ENCODE results near the gene MTIF3.
"Not testable (repeated sequence)": the region's sequence is repeated elsewhere in the genome, so short reads cannot be mapped to it uniquely, and the experiment has no call there.

Gene MTIF3

DNA sequence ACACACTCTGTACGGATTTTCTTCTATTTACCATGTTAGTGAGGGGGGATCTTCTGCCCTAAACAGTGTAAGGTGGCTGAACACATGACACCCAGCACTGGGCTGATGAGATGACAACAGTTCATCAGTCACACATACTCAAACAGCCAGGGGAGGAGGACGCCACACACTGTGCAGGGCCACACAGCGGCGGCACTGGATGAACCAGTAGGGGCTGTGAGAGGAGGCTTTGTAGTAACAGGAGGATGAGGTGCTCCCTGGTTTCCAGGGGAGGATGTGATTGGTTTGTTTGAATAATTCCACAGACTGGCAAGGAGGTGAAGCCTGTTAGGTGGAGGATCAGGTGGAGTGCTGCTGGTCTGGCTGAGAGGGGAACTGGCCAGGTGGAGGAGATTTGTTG, 42.3 kb downstream of the MTIF3 start:
- FAIRE-seq: no peak

DNA sequence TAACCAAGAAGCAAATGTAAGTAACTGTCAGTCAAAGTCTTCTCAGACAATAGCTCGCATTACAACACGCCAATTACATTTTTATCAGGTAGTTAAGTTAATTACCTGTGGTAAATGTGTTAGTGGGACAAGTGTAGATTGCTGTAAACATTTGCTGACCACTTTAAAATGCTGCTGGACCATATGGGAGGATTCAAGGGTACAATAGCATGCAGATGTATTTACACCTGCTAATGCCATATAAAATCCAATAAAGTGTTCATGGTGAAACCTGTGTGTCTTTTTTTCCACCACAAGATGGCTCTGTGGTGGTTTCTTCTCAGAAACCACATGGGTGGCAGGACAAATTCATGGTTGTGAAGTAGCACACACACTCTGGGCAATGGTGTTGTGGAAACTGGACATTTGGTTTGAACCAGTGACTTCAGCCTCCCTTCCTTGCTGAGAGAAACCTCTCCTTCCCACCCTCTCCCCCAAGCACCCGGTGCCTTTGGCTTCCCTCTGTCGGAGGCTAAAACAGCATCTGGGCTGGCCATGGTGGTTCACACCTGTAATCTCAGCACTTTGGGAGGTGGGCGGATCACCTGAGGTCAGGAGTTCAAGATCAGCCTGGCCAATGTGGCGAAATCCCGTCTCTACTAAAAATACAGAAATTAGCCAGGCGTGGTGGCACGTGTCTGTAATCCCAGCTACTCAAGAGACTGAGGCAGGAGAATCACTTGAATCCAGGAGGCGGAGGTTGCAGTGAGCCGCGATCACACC, 44.0 kb downstream of the MTIF3 start:
- peak; percentile 91 for FAIRE-seq

DNA sequence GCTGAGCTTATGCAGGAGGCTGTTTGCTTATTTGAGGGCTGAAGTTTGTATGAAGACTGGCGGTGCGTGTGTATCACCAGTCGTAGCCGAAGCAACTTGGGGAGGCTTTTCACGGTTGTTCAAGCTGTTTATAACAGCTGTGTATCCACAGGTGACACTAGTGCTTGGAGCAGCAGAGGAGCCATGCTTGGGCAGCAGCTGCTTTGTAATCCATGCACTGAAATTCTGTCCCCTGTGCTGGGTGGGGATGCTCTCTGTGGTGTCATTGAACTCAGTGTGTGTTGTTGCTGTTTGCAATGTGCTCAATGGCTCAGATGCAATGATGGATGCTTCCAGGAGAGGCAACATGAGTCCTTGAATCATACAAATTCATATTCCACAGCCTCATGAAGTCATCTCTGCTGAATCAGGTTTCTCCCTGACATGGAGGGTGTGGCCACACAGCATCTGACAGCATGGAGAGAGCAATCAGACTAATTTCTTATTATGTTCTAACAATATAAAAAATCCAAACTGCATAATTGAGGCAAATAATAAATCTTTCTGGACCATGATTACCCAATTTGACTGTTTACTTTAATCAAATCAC, 44.7 kb downstream of the MTIF3 start:
- no peak for FAIRE-seq

DNA sequence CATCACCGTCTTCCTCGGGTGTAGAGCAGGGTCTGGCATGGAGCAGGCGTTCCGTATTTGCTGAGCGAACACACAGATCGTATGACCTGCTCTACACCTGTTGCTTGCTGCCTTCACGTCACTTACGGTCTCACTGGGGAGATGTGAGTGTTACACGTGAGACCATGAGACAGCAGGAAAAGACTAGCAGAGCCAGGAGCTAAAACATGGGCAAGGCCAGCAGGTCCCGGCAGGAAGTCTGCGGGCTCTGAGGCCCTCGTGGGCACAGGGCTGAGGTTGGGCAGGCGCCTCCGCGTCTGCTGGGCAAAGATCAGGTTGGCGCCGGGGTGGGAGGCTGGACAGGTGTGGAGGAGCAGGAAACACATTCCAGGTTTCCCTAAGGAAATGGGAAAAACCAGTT, 45.7 kb downstream of the MTIF3 start:
- no peak for FAIRE-seq

DNA sequence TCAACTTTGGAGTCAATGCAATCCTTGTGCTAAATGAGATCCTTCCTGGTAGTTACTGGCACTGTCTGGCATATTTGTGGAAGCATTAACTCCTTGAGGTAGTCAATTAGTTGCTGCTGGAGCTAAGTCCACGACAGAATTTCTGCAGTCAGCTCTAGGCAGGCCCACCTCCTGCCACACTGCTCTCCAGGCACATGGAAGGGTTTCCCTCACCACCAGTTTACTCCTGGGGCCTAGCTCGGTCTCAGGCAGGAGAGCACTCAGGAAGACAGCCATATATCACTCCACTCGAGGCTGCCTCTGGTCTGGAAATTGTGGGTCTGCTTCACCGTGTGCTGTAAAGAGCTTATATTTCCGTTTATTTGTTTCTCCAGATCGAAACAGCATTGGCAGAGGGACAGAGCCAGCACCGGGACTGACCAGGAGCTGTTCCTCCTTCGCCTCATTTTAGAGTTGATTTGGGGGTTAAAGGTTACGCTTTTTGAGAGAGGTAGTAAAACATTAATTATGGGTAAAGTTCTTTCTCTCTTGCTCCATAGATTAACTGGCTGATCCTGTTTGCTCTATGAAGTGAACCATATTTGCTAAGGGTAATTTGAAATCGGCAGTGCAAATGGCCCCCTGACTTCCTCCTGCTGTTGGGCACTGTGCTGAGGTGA, 46.5 kb downstream of the MTIF3 start:
- peak; percentile 49 for FAIRE-seq

DNA sequence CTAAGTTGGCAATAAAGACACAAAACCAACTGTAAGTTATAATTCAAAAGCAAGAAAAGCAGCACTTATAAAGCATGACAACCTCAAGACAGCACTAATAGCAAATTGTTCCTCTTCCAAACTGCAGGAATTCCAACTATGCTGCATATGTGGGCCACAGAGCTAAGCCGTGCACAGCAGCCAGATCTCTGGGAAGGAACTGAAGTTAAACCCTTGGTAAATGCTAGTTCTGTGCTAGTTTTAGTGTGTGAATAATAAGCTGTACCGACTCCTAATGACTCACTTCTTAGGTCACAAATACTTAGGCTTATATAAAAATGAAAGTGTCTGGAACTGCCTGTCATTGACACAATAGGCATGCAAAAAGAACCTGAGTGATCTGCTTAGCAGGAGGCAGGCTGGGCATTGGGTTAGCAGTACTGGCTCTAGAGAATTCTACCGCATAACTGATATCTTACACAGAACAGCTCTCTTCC, 47.1 kb downstream of the MTIF3 start:
- FAIRE-seq: peak; percentile 24

DNA sequence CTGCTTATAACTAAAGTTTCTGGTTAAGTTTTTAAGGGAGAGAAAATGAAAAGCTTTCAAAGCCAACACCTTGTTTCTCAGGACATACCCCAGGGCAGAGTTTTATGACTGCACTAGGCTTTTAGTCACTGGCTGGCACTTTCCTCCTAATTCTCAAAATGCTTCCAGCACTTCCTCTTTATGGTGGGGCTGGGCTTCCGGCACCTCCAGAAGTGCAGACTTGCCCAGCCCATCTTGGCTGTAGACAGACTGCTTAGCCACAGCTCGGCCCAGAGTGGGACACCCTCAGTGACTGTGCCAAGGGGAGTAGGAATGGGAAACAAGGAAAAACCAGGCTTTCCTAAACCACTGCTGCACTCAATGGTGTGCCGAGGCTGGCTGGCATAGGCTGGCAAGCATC, 49.2 kb downstream of the MTIF3 start:
- FAIRE-seq: no peak

DNA sequence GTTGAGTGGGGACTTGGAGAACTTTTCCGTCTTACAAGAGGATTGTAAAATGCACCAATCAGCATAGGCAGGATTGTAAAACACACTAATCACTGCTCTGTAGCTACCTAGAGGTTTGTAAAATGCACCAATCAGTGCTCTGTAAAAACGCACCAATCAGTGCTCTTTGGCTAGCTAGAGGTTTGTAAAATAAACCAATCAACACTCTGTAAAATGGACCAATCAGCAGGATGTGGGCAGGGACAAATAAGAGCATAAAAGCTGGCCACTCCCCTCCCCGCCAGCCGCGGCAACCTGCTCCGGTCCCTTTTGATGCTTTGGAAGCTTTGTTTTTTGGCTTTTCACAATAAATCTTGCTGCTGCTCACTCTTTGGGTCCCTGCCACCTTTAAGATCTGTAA, 50.0 kb downstream of the MTIF3 start:
- not testable (repeated sequence) for FAIRE-seq

DNA sequence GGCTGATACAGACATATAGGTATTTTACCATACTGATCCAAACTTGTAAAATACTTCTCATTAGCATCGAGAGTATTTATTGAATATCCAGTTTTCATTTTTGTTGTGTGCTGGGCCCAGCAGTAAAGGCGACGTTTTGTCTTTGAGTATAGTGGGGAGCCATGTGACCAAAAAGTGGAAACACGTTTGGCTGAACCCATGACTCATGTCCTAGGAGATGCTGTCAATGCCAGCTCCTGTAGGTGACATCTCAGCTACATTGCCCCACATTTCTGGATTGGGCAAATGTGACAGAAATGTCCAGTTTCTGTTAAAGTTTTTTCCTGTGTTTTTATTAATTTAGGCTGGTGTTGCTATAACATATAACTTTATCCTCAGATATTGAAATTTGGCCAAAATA, 52.0 kb downstream of the MTIF3 start:
- no peak for FAIRE-seq

DNA sequence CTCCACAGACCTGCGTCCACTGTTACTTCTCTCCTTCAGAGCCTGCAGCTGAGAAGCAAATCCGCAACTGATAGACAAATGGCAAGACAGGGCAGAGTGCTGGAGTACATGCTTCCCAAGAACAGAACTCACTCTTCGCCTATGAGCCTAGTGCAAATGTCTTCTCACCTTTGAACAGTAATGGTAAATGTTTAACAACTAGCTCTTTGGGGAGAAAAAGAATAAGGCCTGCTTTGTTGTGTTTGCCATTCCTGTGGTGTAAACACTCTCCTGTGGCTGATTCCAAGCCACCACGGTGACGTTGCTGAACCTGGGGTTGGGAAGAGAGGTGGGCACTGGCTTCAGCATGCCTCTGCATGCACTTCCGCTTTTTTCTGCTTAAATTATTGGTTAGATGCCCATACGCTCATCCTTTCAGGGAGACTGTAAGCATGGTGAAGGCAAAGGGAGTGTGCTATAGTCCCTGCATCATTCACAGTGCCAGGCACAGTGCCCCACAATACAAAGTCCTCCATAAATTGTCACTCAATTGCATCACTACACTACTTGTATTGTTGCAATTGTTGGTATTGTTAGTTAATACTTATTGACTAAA, 54.0 kb downstream of the MTIF3 start:
- FAIRE-seq: no peak

DNA sequence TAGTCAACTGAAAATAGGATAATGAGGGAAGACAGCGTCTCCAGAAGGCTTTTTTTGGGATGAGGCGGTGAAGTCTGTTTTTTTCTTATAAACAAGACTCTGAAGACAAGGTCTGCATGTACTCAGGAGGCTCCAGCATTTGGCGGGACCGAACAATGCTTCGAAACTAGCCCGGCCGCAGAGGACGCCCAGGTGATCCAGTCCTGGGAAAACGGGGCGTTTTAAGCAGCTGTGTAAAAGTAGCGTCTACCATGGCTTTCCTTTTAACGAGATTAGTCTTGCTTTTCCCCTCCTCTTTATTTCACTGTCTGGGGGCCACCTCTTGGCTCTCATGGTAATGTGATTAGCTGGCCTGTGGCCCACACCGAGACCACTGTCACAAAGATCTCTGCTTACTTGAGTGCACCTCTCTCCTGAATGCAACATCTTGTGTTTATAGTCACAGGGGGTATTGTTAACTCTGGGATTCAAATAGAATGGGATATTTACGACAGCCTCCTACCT, 55.3 kb downstream of the MTIF3 start:
- no peak for FAIRE-seq

DNA sequence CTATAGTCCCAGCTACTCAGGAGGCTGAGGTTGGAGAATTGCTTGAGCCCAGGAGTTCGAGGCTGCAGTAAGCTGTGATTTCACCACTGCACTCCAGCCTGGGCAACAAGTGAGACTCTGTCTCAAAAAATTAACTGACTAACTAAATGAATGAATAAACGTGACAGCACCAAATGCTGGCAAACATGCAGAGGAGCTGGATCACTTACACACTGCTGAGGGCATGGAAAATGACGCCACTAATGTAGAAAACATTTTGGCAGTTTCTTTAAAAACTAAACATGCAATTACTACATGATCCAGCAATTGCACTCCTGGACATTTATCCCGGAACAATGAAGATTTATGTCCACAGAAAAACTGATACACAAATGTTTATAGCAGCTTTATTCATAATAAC, 57.3 kb downstream of the MTIF3 start:
- no peak for FAIRE-seq

DNA sequence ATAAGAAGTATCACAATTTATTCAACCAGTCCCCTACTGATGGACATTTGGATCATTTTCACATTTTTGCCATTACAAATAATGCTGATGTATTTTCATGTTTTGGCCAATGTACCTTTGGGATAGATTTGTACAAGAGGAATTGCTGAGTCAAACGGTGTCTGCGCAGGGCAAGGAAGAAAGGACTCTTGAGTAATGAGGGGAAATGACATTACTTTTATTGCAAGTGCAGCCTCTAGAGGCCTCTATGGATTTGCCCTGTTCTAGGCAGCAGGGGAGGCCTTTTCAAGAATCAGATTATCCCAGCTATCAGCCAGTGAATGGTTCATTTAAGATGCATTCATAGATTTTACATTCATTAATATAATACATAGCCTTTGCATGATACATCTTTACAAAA, 58.9 kb downstream of the MTIF3 start:
- no peak for FAIRE-seq

DNA sequence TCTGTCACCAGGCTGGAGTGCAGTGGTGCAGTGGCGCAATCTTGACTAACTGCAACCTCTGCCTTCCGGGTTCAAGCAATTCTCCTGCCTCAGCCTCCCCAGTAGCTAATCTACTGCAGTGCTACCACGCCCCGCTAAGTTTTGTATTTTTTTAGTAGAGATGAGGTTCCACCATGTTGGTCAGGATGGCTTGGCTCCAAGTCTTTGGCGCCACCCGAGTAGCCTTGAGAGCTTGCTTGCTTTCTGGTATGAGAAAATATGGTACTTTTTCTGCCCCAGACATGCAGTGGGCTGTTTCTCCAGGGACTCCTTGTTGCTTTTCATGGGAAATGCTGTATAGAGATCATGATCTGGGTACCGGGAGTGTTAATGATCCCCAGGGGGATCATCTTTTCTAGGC, 60.5 kb downstream of the MTIF3 start:
- FAIRE-seq: no peak

DNA sequence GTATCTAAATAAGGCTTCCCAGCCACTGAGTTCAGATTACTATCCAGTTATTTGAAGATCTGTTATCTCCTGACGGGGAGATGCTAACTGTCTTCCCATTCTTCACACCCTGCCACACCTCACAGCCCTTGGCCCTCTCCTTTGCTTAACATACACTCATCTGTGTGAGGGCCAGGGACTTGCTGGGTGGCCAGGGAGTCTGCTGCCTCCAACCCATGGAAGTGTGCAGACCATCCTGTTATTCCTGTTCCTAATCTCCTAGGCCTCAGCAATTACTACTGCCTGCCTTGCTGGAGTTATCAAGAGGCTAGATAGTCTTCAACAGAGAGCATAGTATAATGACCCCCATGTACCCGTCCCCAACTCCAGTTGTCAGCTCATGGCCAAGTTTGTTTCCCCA, 62.1 kb downstream of the MTIF3 start:
- FAIRE-seq: no peak
